BLaER1 (cell line): Measurements from ENCODE around the gene FDX2.

Source experiments
- H3K27ac ChIP-seq: shearing (Covaris generic); formaldehyde crosslinking; 2 replicates; pipeline ENCODE4 v1.8.1; 2022
- H3K27me3 ChIP-seq: shearing (Covaris generic); formaldehyde crosslinking; 2 replicates; pipeline ENCODE4 v1.8.1; 2022
- H3K36me3 ChIP-seq: shearing (Covaris generic); formaldehyde crosslinking; 2 replicates; pipeline ENCODE4 v1.8.1; 2022
- H3K4me1 ChIP-seq: shearing (Covaris generic); formaldehyde crosslinking; 2 replicates; pipeline ENCODE4 v1.8.1; 2022
- H3K4me2 ChIP-seq: shearing (Covaris generic); formaldehyde crosslinking; 2 replicates; pipeline ENCODE4 v1.8.1; 2022
- H3K4me3 ChIP-seq: shearing (Covaris generic); formaldehyde crosslinking; 2 replicates; pipeline ENCODE4 v1.8.1; 2022
- H3K9ac ChIP-seq: shearing (Covaris generic); formaldehyde crosslinking; 2 replicates; pipeline ENCODE4 v1.8.1; 2022
- H3K9me3 ChIP-seq: shearing (Covaris generic); formaldehyde crosslinking; 2 replicates; pipeline ENCODE4 v1.8.1; 2022
- H4K20me1 ChIP-seq: shearing (Covaris generic); formaldehyde crosslinking; 2 replicates; pipeline ENCODE4 v1.8.1; 2022
- Cebpa-rat ChIP-seq: shearing (Covaris generic); IDR thresholded peaks from 2 replicates; pipeline ENCODE4 v1.8.1; 2022

The FDX2 gene

GRCh38 chr19:10291554-10292205 is 24.1 kb downstream of the FDX2 start:
- H3K9ac ChIP-seq: peak overlapping the region; percentile 22; the same call in 1 of the 2 replicates
- peaks cover 81% of the 10 kb centered on the region for H3K4me1 ChIP-seq
- H3K4me2 ChIP-seq: peak overlapping the region; percentile 93
- peak overlapping the region; percentile 62 for H3K4me3 ChIP-seq
- peaks cover 74% of the 10 kb centered on the region for H4K20me1 ChIP-seq
- H3K9me3 ChIP-seq: peaks cover 13% of the 10 kb centered on the region
- H3K27me3 ChIP-seq: peaks cover 100% of the 10 kb centered on the region
- no peak overlapping the region for H3K27ac ChIP-seq
- no peak for TF ChIP-seq Cebpa-rat
- H3K36me3 ChIP-seq: no peaks in the 10 kb centered on the region

GRCh38 chr19:10290876-10291553 is 24.8 kb downstream of the FDX2 start:
- H3K27ac ChIP-seq: no peak overlapping the region
- no peak for TF ChIP-seq Cebpa-rat
- H4K20me1 ChIP-seq: peaks cover 77% of the 10 kb centered on the region
- peak overlapping the region; percentile 93 for H3K4me2 ChIP-seq
- peaks cover 13% of the 10 kb centered on the region for H3K9me3 ChIP-seq
- peaks cover 97% of the 10 kb centered on the region for H3K27me3 ChIP-seq
- peak overlapping the region; percentile 62 for H3K4me3 ChIP-seq
- peak overlapping the region; percentile 22; the same call in 1 of the 2 replicates for H3K9ac ChIP-seq
- H3K4me1 ChIP-seq: peaks cover 83% of the 10 kb centered on the region
- peaks cover 2% of the 10 kb centered on the region; the same call in 1 of the 2 replicates for H3K36me3 ChIP-seq

- Histone ChIP-seq H3K4me2 (peak overlapping the region; percentile 93), H3K9me3 (peaks cover 13% of the 10 kb centered on the region), H3K36me3 (peaks cover 8% of the 10 kb centered on the region), H3K4me1 (peaks cover 83% of the 10 kb centered on the region), H3K27ac (no peak overlapping the region), H4K20me1 (peaks cover 79% of the 10 kb centered on the region), H3K27me3 (peaks cover 91% of the 10 kb centered on the region), H3K4me3 (peak overlapping the region; percentile 62), H3K9ac (no peak overlapping the region)
- TF ChIP-seq Cebpa-rat: no peak
These were observed 25.4 kb downstream of the FDX2 start for GRCh38 chr19:10290357-10290875.

- Histone ChIP-seq H3K4me3 (peak within 1 kb of the TSS; percentile 62), H3K4me2 (peak within 1 kb of the TSS; percentile 93), H3K4me1 (peaks cover 81% of the 10 kb centered on the region), H4K20me1 (peaks cover 79% of the 10 kb centered on the region), H3K36me3 (peaks cover 13% of the 10 kb centered on the region), H3K27me3 (peaks cover 86% of the 10 kb centered on the region), H3K9ac (no peak within 1 kb of the TSS), H3K9me3 (peaks cover 13% of the 10 kb centered on the region), H3K27ac (no peak within 1 kb of the TSS)
- TF ChIP-seq Cebpa-rat: no peak
These were observed 25.9 kb downstream of the FDX2 start, which contains the start of gene ICAM5 for GRCh38 chr19:10289836-10290356. Gene ICAM5 (plus strand): TSS chr19:10289952. CDS start chr19:10290044, 92 bp downstream.

- Histone ChIP-seq H3K27me3 (peaks cover 80% of the 10 kb centered on the region), H3K9me3 (peaks cover 13% of the 10 kb centered on the region), H3K27ac (no peak overlapping the region), H3K36me3 (peaks cover 19% of the 10 kb centered on the region), H3K4me1 (peaks cover 81% of the 10 kb centered on the region), H4K20me1 (peaks cover 75% of the 10 kb centered on the region), H3K4me3 (peak overlapping the region; percentile 62), H3K9ac (no peak overlapping the region), H3K4me2 (peak overlapping the region; percentile 93)
- no peak for TF ChIP-seq Cebpa-rat
These were observed 26.5 kb downstream of the FDX2 start for GRCh38 chr19:10289167-10289835.

GRCh38 chr19:10288662-10289166 is 27.1 kb downstream of the FDX2 start:
- peak overlapping the region; percentile 93 for H3K4me2 ChIP-seq
- H3K9ac ChIP-seq: no peak overlapping the region
- peak overlapping the region; percentile 62 for H3K4me3 ChIP-seq
- peaks cover 25% of the 10 kb centered on the region for H3K36me3 ChIP-seq
- H3K4me1 ChIP-seq: peaks cover 81% of the 10 kb centered on the region
- H4K20me1 ChIP-seq: peaks cover 69% of the 10 kb centered on the region
- no peak overlapping the region for H3K27ac ChIP-seq
- H3K27me3 ChIP-seq: peaks cover 74% of the 10 kb centered on the region
- H3K9me3 ChIP-seq: peaks cover 10% of the 10 kb centered on the region
- TF ChIP-seq Cebpa-rat: no peak

- Histone ChIP-seq H4K20me1 (peaks cover 52% of the 10 kb centered on the region), H3K27ac (peak within 1 kb of the TSS; percentile 33; the same call in 1 of the 2 replicates), H3K27me3 (peaks cover 58% of the 10 kb centered on the region), H3K4me1 (peaks cover 69% of the 10 kb centered on the region), H3K4me3 (peak within 1 kb of the TSS; percentile 62), H3K9me3 (no peaks in the 10 kb centered on the region), H3K9ac (peak within 1 kb of the TSS; percentile 40; the same call in 1 of the 2 replicates), H3K36me3 (peaks cover 33% of the 10 kb centered on the region), H3K4me2 (peak within 1 kb of the TSS; percentile 93)
- TF ChIP-seq Cebpa-rat: no peak
These were observed 28.7 kb downstream of the FDX2 start, which contains the start of gene ICAM4 for GRCh38 chr19:10286803-10287737. Gene ICAM4 (plus strand): TSS chr19:10286955. CDS start chr19:10287013, 58 bp downstream.

GRCh38 chr19:10285393-10285792 is 30.4 kb downstream of the FDX2 start:
- H4K20me1 ChIP-seq: peaks cover 36% of the 10 kb centered on the region

More at GRCh38 chr19:10285393-10285792, 30.4 kb downstream of the FDX2 start:
- Histone ChIP-seq H3K9me3 (no peaks in the 10 kb centered on the region), H3K27me3 (peaks cover 41% of the 10 kb centered on the region), H3K9ac (no peak overlapping the region), H3K27ac (no peak overlapping the region), H3K4me2 (peak overlapping the region; percentile 93), H3K4me3 (no peak overlapping the region), H3K4me1 (peaks cover 54% of the 10 kb centered on the region), H3K36me3 (peaks cover 33% of the 10 kb centered on the region)
- TF ChIP-seq Cebpa-rat: no peak
